K562 (cell line): ENCODE data around the gene BRME1. TPM values are rescaled to one million over a fixed set of nuclear protein-coding genes. Genes with fewer than 3 reads are reported as not detected.

Experiments
- DPF2 ChIP-seq: fragments of 450-650 bp; IDR thresholded peaks from 2 replicates; pipeline ENCODE4 v1.6.1; 2016
- E2F1 ChIP-seq: sonication (generic); formaldehyde crosslinking; IDR thresholded peaks from 2 replicates; pipeline ENCODE4 v1.8.1; 2023; ENCODE audit warnings: mild to moderate bottlenecking, missing genetic modification reagents, moderate library complexity
- FOXA1 ChIP-seq: fragments of 450-650 bp; IDR thresholded peaks from 2 replicates; pipeline ENCODE4 v1.6.1; 2016; ENCODE audit warnings: mild to moderate bottlenecking, borderline replicate concordance
- GTF2B ChIP-seq: IDR thresholded peaks from 2 replicates; pipeline ENCODE4 v1.6.1; 2011; ENCODE audit not compliant: insufficient read length; ENCODE audit errors: extremely low read depth
- HDAC1 ChIP-seq, 2 experiments: fragments of 450-650 bp; IDR thresholded peaks; 2 replicates each; pipeline ENCODE4 v1.6.1; 2016 to 2017; ENCODE audit warnings: inconsistent platforms in 1 of 2, mild to moderate bottlenecking in 1 of 2, moderate library complexity in 1 of 2
- KLF6 ChIP-seq: fragments of 250-450 bp; sonication (Bioruptor Pico); IDR thresholded peaks from 2 replicates; pipeline ENCODE4 v1.4.0; 2020; ENCODE audit warnings: mild to moderate bottlenecking, moderate library complexity, borderline replicate concordance
- NFE2 ChIP-seq: IDR thresholded peaks from 2 replicates; pipeline ENCODE4 v1.6.1; 2014; ENCODE audit warnings: antibody characterized with exemption, low read depth
- NONO ChIP-seq, 2 experiments: fragments of 200-400 bp in 1 of 2; fragments of 450-650 bp in 1 of 2; formaldehyde crosslinking in 1 of 2; IDR thresholded peaks; 2 replicates each; pipeline ENCODE4 v1.6.1; 2017; ENCODE audit warnings: low read depth in 2 of 2, mild to moderate bottlenecking in 2 of 2, moderate library complexity in 2 of 2, low read length in 1 of 2
- NR4A1 ChIP-seq, 2 experiments: fragments of 250-450 bp in 1 of 2; fragments of 450-650 bp in 1 of 2; sonication (Bioruptor Pico) in 1 of 2; IDR thresholded peaks; 2 replicates each; pipeline versions ENCODE4 v1.4.0 to v1.6.1; 2016 to 2020; ENCODE audit warnings: mild to moderate bottlenecking in 2 of 2, missing compliant biosample characterization in 1 of 2, missing genetic modification characterization in 1 of 2, moderate library complexity in 1 of 2
- PHB ChIP-seq: fragments of 250-450 bp; sonication (Bioruptor Pico); IDR thresholded peaks from 2 replicates; pipeline ENCODE4 v1.5.0; 2021
- PKNOX1 ChIP-seq: fragments of 450-650 bp; IDR thresholded peaks from 2 replicates; pipeline ENCODE4 v1.6.1; 2016
- POLR2A ChIP-seq: fragments of 450-650 bp; conservative IDR thresholded peaks from 2 replicates; pipeline ENCODE4 v1.6.1; 2016
- PRDM10 ChIP-seq: fragments of 450-650 bp; IDR thresholded peaks from 2 replicates; pipeline ENCODE4 v1.6.1; 2018; ENCODE audit not compliant: partially characterized antibody
- SAFB2 ChIP-seq: fragments of 200-400 bp; formaldehyde crosslinking; IDR thresholded peaks from 2 replicates; pipeline ENCODE4 v1.6.1; 2018; ENCODE audit warnings: borderline replicate concordance, low read length, low read depth, moderate library complexity; ENCODE audit not compliant: severe bottlenecking
- TSC22D4 ChIP-seq: fragments of 450-650 bp; IDR thresholded peaks from 2 replicates; pipeline ENCODE4 v1.6.1; 2016; ENCODE audit warnings: missing genetic modification characterization, missing biosample characterization, control low read depth
- ZNF398 ChIP-seq: fragments of 250-450 bp; sonication (Bioruptor Pico); IDR thresholded peaks from 2 replicates; pipeline ENCODE4 v1.8.0; 2021; ENCODE audit warnings: moderate library complexity, mild to moderate bottlenecking, inconsistent platforms
- polyA plus RNA-seq, 8 experiments: library from polyadenylated mRNA; depleted of rRNA in 4 of 8; stranded (reverse) in 5 of 8; unstranded in 3 of 8; fragments of >200 nt; fragmentation: Nextera tagmentation in 2 of 8; fragmentation: Illumina TruSeq in 1 of 8; extraction: Ambion mirVana in 2 of 8; extraction: Trizol in 1 of 8; gene quantifications; 2 replicates each; pipeline versions ENCODE4 v1.2.1 to v1.2.3, GENCODE V29; 2011 to 2014; ENCODE audit warnings: inconsistent platforms in 1 of 8, missing spikeins in 1 of 8
- total RNA-seq, 7 experiments: library from RNA; depleted of rRNA in 6 of 7; stranded (reverse); fragments of >200 nt in 6 of 7; fragmentation: Illumina TruSeq in 2 of 7; extraction: Trizol in 2 of 7; gene quantifications; 2 replicates each; pipeline versions ENCODE4 v1.2.1 to v1.2.3, GENCODE V29; 2011 to 2021; ENCODE audit warnings: low replicate concordance in 1 of 7

BRME1 gene
- total and polyA plus RNA-seq, 9 of the 15 experiments (the other 6 are each of a cell fraction or from before 2014, with no cell fraction given): 0.75 to 6.1 (median 3.6) TPM

GRCh38 chr19:13905634-13906520 lies at the start of gene BRME1, which contains the start of gene CC2D1A (continued):
- TF ChIP-seq PRDM10: peak; percentile 22
- TF ChIP-seq KLF6 (CRISPR knock-in tag): no peak
- TF ChIP-seq NFE2: peak; percentile 41
- TF ChIP-seq NR4A1 (CRISPR knock-in tag; IDR thresholded peaks at IDR 0.05): no peak
- TF ChIP-seq NR4A1 (tag; IDR thresholded peaks at IDR 0.05): peak; percentile 65; the same call in 1 of the 2 replicates
- TF ChIP-seq ZNF398 (CRISPR knock-in tag): no peak
- TF ChIP-seq TSC22D4 (tag): no peak
- peak; percentile 99 for TF ChIP-seq E2F1 (CRISPR knock-in tag)
- TF ChIP-seq PHB (CRISPR knock-in tag): no peak
- TF ChIP-seq DPF2: no peak
- 0 out of 4 replicates have a peak, but pooled peaks of 1 of the 2 experiments have one; percentile 39 for TF ChIP-seq NONO (IDR thresholded peaks at IDR 0.05; ENCODE audit: low read depth in 2 of 2, low read length in 1 of 2)
- TF ChIP-seq FOXA1: no peak
- no peak for TF ChIP-seq GTF2B
- TF ChIP-seq SAFB2: no peak
- TF ChIP-seq HDAC1 (IDR thresholded peaks at IDR 0.05): peak in 1 of 2 experiments; percentile 63; a peak in 2 of 4 replicates
- TF ChIP-seq PKNOX1: peak; percentile 93
- peak; percentile 76 for TF ChIP-seq POLR2A
